SK-N-SH (cell line): ENCODE results near the gene PROX1. TPM values are rescaled to one million over a fixed set of nuclear protein-coding genes. Genes with fewer than 3 reads are reported as not detected.

ENCODE experiments used
- CTCF ChIA-PET: fragments of 300-600, 350-600 bp; formaldehyde crosslinking; extraction: SDS; loops from one replicate; lab custom pipeline; 2021; lab: Yijun Ruan, JAX
- POLR2A ChIA-PET: fragments of 350-600 bp; sonication (Branson Sonifier 250); formaldehyde crosslinking; extraction: SDS; loops from one replicate; lab custom pipeline; 2020; ENCODE audit warnings: antibody characterized with exemption, inconsistent platforms; lab: Yijun Ruan, JAX
- DNase-seq: peaks from one replicate; pipeline ENCODE4 v3.0.0; 2012
- H2AFZ ChIP-seq: fragments of 200-600 bp; sonication (generic); 2 replicates; pipeline ENCODE4 v1.8.1; 2016; ENCODE audit warnings: antibody characterized with exemption, mild to moderate bottlenecking, low read depth
- H3F3A ChIP-seq: fragments of 200-600 bp; sonication (generic); replicated peaks from 2 replicates; pipeline ENCODE3; 2016; ENCODE audit warnings: antibody characterized with exemption, mild to moderate bottlenecking; ENCODE audit not compliant: insufficient read depth
- H3K27ac ChIP-seq, 2 experiments: fragments of 200-500 bp in 1 of 2; fragments of 200-600 bp in 1 of 2; sonication (Bioruptor generic) in 1 of 2; sonication (generic), shearing (Covaris generic) in 1 of 2; 2 replicates each; pipeline versions ENCODE4 v1.5.1 to v1.6.1; 2014 to 2016; ENCODE audit warnings: low read depth in 2 of 2, inconsistent platforms in 1 of 2, low read length in 1 of 2, mild to moderate bottlenecking in 1 of 2, mixed read lengths in 1 of 2
- H3K27me3 ChIP-seq: fragments of 200-600 bp; sonication (generic), shearing (Covaris generic); 2 replicates; pipeline ENCODE4 v1.6.1; 2016; ENCODE audit warnings: mixed run types; ENCODE audit not compliant: insufficient read depth
- H3K36me3 ChIP-seq, 2 experiments: fragments of 200-500 bp in 1 of 2; fragments of 200-600 bp in 1 of 2; sonication (Bioruptor generic) in 1 of 2; sonication (generic) in 1 of 2; replicated peaks in 1 of 2; 2 replicates each; pipeline versions ENCODE3 to v1.5.1; 2014 to 2016; ENCODE audit warnings: low read length in 1 of 2, mild to moderate bottlenecking in 1 of 2; ENCODE audit not compliant: insufficient read depth in 2 of 2, control insufficient read depth in 1 of 2
- H3K4me1 ChIP-seq, 2 experiments: fragments of 200-500 bp in 1 of 2; fragments of 200-600 bp in 1 of 2; sonication (Bioruptor generic) in 1 of 2; sonication (generic), shearing (Covaris generic) in 1 of 2; 2 replicates each; pipeline versions ENCODE4 v1.5.1 to v1.6.1; 2014 to 2016; ENCODE audit warnings: low read depth in 1 of 2, low read length in 1 of 2, mixed run types in 1 of 2; ENCODE audit not compliant: insufficient read depth in 2 of 2, control insufficient read depth in 1 of 2
- H3K4me2 ChIP-seq: fragments of 200-600 bp; sonication (generic), shearing (Covaris generic); 2 replicates; pipeline ENCODE4 v1.6.1; 2017; ENCODE audit warnings: mixed run types
- H3K4me3 ChIP-seq, 2 experiments: fragments of 200-500 bp in 1 of 2; fragments of 200-600 bp in 1 of 2; sonication (Bioruptor generic) in 1 of 2; sonication (generic), shearing (Covaris generic) in 1 of 2; 2 replicates each; pipeline versions ENCODE4 v1.5.1 to v1.8.1; 2014 to 2016; ENCODE audit warnings: low read depth in 2 of 2, inconsistent platforms in 1 of 2, low read length in 1 of 2, mild to moderate bottlenecking in 1 of 2, mixed read lengths in 1 of 2, moderate library complexity in 1 of 2
- H3K79me2 ChIP-seq: fragments of 200-600 bp; sonication (generic); 2 replicates; pipeline ENCODE4 v1.8.1; 2017; ENCODE audit warnings: mild to moderate bottlenecking; ENCODE audit not compliant: insufficient read depth
- H3K9ac ChIP-seq: fragments of 200-600 bp; sonication (generic); 2 replicates; pipeline ENCODE4 v1.6.1; 2017; ENCODE audit warnings: mixed run types
- H3K9me2 ChIP-seq: fragments of 200-600 bp; sonication (generic); 2 replicates; pipeline ENCODE4 v1.6.1; 2017; ENCODE audit warnings: mixed run types
- H3K9me3 ChIP-seq: fragments of 200-600 bp; sonication (generic); 2 replicates; pipeline ENCODE4 v1.6.1; 2017; ENCODE audit warnings: mixed run types, mild to moderate bottlenecking, moderate library complexity
- H4K20me1 ChIP-seq: fragments of 200-600 bp; sonication (generic); 2 replicates; pipeline ENCODE4 v1.6.1; 2017; ENCODE audit warnings: mild to moderate bottlenecking, mixed run types; ENCODE audit not compliant: insufficient read depth
- ELF1 ChIP-seq: IDR thresholded peaks from 2 replicates; pipeline ENCODE4 v1.4.0; 2012
- EP300 ChIP-seq, 2 experiments: IDR thresholded peaks; 2 replicates each; pipeline versions ENCODE4 v1.4.0 to v1.6.1; 2012; ENCODE audit warnings: borderline replicate concordance in 1 of 2, low read depth in 1 of 2, low read length in 1 of 2
- EZH2phosphoT487 ChIP-seq: fragments of 200-600 bp; sonication (generic); IDR thresholded peaks from 2 replicates; pipeline ENCODE4 v1.6.1; 2017; ENCODE audit warnings: low read depth, mixed run types, mild to moderate bottlenecking, antibody characterized with exemption, moderate library complexity, borderline replicate concordance
- GABPA ChIP-seq: IDR thresholded peaks from 2 replicates; pipeline ENCODE4 v1.4.0; 2012; ENCODE audit warnings: low read depth, mild to moderate bottlenecking
- JUND ChIP-seq: IDR thresholded peaks from 2 replicates; pipeline ENCODE4 v1.4.0; 2012
- MEF2A ChIP-seq: IDR thresholded peaks from 2 replicates; pipeline ENCODE4 v1.4.0; 2012; ENCODE audit warnings: low read depth, borderline replicate concordance
- MXI1 ChIP-seq: IDR thresholded peaks from 2 replicates; pipeline ENCODE4 v1.6.1; 2012; ENCODE audit warnings: mild to moderate bottlenecking, low read depth, low read length, improper control_type of control experiment
- NRF1 ChIP-seq: IDR thresholded peaks from 2 replicates; pipeline ENCODE4 v1.6.1; 2012; ENCODE audit warnings: low read depth, mild to moderate bottlenecking, low read length
- RFX5 ChIP-seq: IDR thresholded peaks from 2 replicates; pipeline ENCODE4 v1.6.1; 2012; ENCODE audit warnings: mild to moderate bottlenecking, improper control_type of control experiment, low read length
- WGBS: methylation state at CpG from one replicate; pipeline ENCODE4 v1.1.6; 2017; ENCODE audit warnings: low lambda C conversion rate; 5-methylcytosine and 5-hydroxymethylcytosine counted together
- polyA plus RNA-seq, 3 experiments: library from polyadenylated mRNA; depleted of rRNA; stranded (reverse); fragments of >200 nt; gene quantifications; 2 replicates each; pipeline ENCODE4 v1.2.3, GENCODE V29; 2012
- TF ChIP-seq, protein P1 (sequence below): fragments of 150-350 bp; IDR thresholded peaks from 2 replicates; pipeline ENCODE4 v1.6.1; 2016; ENCODE audit warnings: mild to moderate bottlenecking, low read depth, low read length

Gene PROX1
- polyA plus RNA-seq, 1 of the 3 experiments (the other 2 are of a cell fraction) = 0.25 TPM

- H3K27me3 ChIP-seq = no peaks in the 10 kb centered on the region
- ChIA-PET CTCF (no interaction called here), POLR2A (no interaction called here)
- H3K9me3 ChIP-seq = no peaks in the 10 kb centered on the region
- no peak overlapping the region for H3K4me3 ChIP-seq
- no peak overlapping the region for H3K9ac ChIP-seq
- no peaks in the 10 kb centered on the region for H3K36me3 ChIP-seq
- 0 out of 2 replicates have a peak, but pooled peaks cover 3% of the 10 kb centered on the region for H3K9me2 ChIP-seq
- 16% methylated on average over 1 of the region's 1 CpG for WGBS
- TF ChIP-seq EP300 (IDR thresholded peaks at IDR 0.05; ENCODE audit: borderline replicate concordance in 1 of 2, low read depth in 1 of 2, low read length in 1 of 2) (no peak), MEF2A (no peak)
- DNase-seq = no peak
- H3F3A ChIP-seq = no peaks in the 10 kb centered on the region
- no peak overlapping the region for H2AFZ ChIP-seq
- no peak overlapping the region for H3K27ac ChIP-seq
- H3K4me2 ChIP-seq = no peak overlapping the region
- H3K4me1 ChIP-seq = no peaks in the 10 kb centered on the region
- no peaks in the 10 kb centered on the region for H3K79me2 ChIP-seq
- H4K20me1 ChIP-seq = no peaks in the 10 kb centered on the region
Measured at GRCh38 chr1:213962508-213962907, 25.3 kb upstream of the PROX1 start.

GRCh38 chr1:213966122-213966521 is 21.7 kb upstream of the PROX1 start:
- CTCF ChIA-PET = no interaction called here
- H3K4me2 ChIP-seq = no peak overlapping the region
- no peaks in the 10 kb centered on the region for H4K20me1 ChIP-seq
- H3K79me2 ChIP-seq = no peaks in the 10 kb centered on the region
- no peak for TF ChIP-seq GABPA
- no peak for TF ChIP-seq NRF1
- no peak for TF ChIP-seq JUND
- no peak for TF ChIP-seq RFX5
- H3K4me3 ChIP-seq = no peak overlapping the region
- DNase-seq = no peak
- no peaks in the 10 kb centered on the region for H3F3A ChIP-seq
- no peaks in the 10 kb centered on the region; a peak in 1 of 4 replicates for H3K4me1 ChIP-seq
- H3K9me2 ChIP-seq = no peaks in the 10 kb centered on the region
- no peak overlapping the region for H3K27ac ChIP-seq
- POLR2A ChIA-PET = no interaction called here
- no peaks in the 10 kb centered on the region for H3K36me3 ChIP-seq
- WGBS = 48% methylated on average over 3 of the region's 5 CpGs
- no peak overlapping the region for H3K9ac ChIP-seq
- H2AFZ ChIP-seq = no peak overlapping the region
- H3K9me3 ChIP-seq = no peaks in the 10 kb centered on the region
- no peaks in the 10 kb centered on the region for H3K27me3 ChIP-seq

DNA sequence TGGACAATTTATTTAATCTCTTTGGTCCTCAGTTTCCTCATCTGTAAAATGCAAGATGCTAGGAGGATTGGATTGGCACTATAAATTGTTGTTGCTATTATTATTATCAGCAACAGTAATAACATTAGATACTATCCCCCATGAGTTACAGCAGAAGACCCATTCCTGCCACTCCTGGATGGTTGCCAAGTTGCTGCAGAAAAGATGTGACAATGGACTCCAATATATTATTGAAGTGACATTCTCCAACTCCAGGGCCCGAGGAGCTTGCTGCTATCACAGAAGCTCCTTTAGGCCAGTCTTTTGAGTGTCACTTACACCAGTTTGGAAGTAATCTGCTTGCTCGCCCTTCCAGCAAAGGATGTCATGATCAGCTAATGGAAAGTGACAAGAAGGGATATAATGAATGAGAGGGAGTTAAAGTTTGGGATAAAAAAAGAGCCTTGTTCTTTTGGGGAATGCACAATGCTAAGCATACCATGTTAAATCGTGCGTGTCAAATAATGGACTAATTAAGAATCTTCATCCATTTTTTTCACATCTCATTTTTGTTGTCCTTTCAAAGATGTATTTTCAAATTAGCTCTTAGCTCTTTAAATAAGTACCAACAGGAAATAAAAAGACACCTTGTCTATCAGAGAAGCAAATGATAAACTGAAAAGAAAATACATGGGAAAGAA is 19.5 kb upstream of the PROX1 start:
- Histone ChIP-seq H3K9ac (no peak overlapping the region), H3F3A (no peaks in the 10 kb centered on the region), H3K79me2 (no peaks in the 10 kb centered on the region), H4K20me1 (no peaks in the 10 kb centered on the region), H3K9me2 (no peaks in the 10 kb centered on the region), H3K9me3 (no peaks in the 10 kb centered on the region), H3K27me3 (no peaks in the 10 kb centered on the region), H3K4me3 (no peak overlapping the region), H3K4me1 (no peaks in the 10 kb centered on the region; a peak in 1 of 4 replicates), H3K27ac (no peak overlapping the region), H3K4me2 (no peak overlapping the region), H2AFZ (no peak overlapping the region), H3K36me3 (no peaks in the 10 kb centered on the region)
- DNase-seq = no peak
- 33% methylated on average over 4 of the region's 4 CpGs for WGBS
- CTCF ChIA-PET = no interaction called here
- POLR2A ChIA-PET = no interaction called here
- TF ChIP-seq, protein P1, sequence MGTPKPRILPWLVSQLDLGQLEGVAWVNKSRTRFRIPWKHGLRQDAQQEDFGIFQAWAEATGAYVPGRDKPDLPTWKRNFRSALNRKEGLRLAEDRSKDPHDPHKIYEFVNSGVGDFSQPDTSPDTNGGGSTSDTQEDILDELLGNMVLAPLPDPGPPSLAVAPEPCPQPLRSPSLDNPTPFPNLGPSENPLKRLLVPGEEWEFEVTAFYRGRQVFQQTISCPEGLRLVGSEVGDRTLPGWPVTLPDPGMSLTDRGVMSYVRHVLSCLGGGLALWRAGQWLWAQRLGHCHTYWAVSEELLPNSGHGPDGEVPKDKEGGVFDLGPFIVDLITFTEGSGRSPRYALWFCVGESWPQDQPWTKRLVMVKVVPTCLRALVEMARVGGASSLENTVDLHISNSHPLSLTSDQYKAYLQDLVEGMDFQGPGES = no peak
- no peak for TF ChIP-seq EZH2phosphoT487
- no peak for TF ChIP-seq ELF1
- TF ChIP-seq MXI1 = no peak
- TF ChIP-seq, all 33 proteins: peak for 0
